Prostate gland (tissue), 2 donors: Measurements from ENCODE around the gene SPEM3. TPM values are rescaled to one million over a fixed set of nuclear protein-coding genes. Genes with fewer than 3 reads are reported as not detected.

ENCODE experiments used
- total RNA-seq, 2 donors: library from RNA; depleted of rRNA; stranded (reverse); fragments of >200 nt; gene quantifications; one replicate each; pipeline ENCODE4 v1.1.0, GENCODE V29; 2016

SPEM3 gene
- total RNA-seq, 2 donors from 2014 or later: 0.09 to 0.11 TPM

Other genes with a start within 250 kb of the SPEM3 start
- 1 to 10 TPM in 1 of 2 donors, under 1 TPM in 1; 0.50 to 9.4 TPM for gene ASGR1, start 249.5 kb upstream of the SPEM3 start, total RNA-seq
- gene DLG4, start 209.0 kb upstream of the SPEM3 start, total RNA-seq: 10 to 100 TPM in 1 of 2 donors, 1 to 10 TPM in 1; 9.3 to 31.6 TPM
- gene ACADVL, start 208.9 kb upstream of the SPEM3 start, total RNA-seq: 100 to 1,000 TPM; 589 to 593 TPM
- 100 to 1,000 TPM in 1 of 2 donors, 10 to 100 TPM in 1; 52.3 to 116 TPM for gene DVL2, start 194.3 kb upstream of the SPEM3 start, total RNA-seq
- gene PHF23, start 189.4 kb upstream of the SPEM3 start, total RNA-seq: 10 to 100 TPM; 41.2 to 92.5 TPM
- gene GABARAP, start 186.4 kb upstream of the SPEM3 start, total RNA-seq: 100 to 1,000 TPM; 493 to 527 TPM
- 100 to 1,000 TPM in 1 of 2 donors, 10 to 100 TPM in 1; 61.2 to 107 TPM for gene CTDNEP1, start 177.1 kb upstream of the SPEM3 start, total RNA-seq
- gene ELP5, start 176.6 kb upstream of the SPEM3 start, total RNA-seq: 10 to 100 TPM; 50.1 to 65.2 TPM
- 10 to 100 TPM; 42.0 to 45.8 TPM for gene CLDN7, start 166.4 kb upstream of the SPEM3 start, total RNA-seq
- gene SLC2A4, start 147.1 kb upstream of the SPEM3 start, total RNA-seq: 10 to 100 TPM; 13.8 to 27.4 TPM
- gene YBX2, start 134.2 kb upstream of the SPEM3 start, total RNA-seq: 10 to 100 TPM in 1 of 2 donors, under 1 TPM in 1; 0.64 to 49.1 TPM
- gene EIF5A, start 121.2 kb upstream of the SPEM3 start, total RNA-seq: 100 to 1,000 TPM; 172 to 195 TPM
- gene GPS2, start 113.5 kb upstream of the SPEM3 start, total RNA-seq: 100 to 1,000 TPM in 1 of 2 donors, 10 to 100 TPM in 1; 88.4 to 140 TPM
- gene NEURL4, start 99.5 kb upstream of the SPEM3 start, total RNA-seq: 10 to 100 TPM; 15.7 to 36.0 TPM
- 1 to 10 TPM; 2.5 to 6.5 TPM for gene ACAP1, start 92.3 kb upstream of the SPEM3 start, total RNA-seq
- gene KCTD11, start 76.7 kb upstream of the SPEM3 start, total RNA-seq: 10 to 100 TPM in 1 of 2 donors, 1 to 10 TPM in 1; 8.9 to 15.2 TPM
- not detected for gene TMEM95, start 73.7 kb upstream of the SPEM3 start, total RNA-seq
- 10 to 100 TPM in 1 of 2 donors, 1 to 10 TPM in 1; 9.9 to 28.4 TPM for gene TNK1, start 47.8 kb upstream of the SPEM3 start, total RNA-seq
- 10 to 100 TPM; 25.8 to 26.4 TPM for gene PLSCR3, start 34.3 kb upstream of the SPEM3 start, total RNA-seq
- gene TMEM256, start 24.8 kb upstream of the SPEM3 start, total RNA-seq: 100 to 1,000 TPM in 1 of 2 donors, 10 to 100 TPM in 1; 63.0 to 192 TPM
- 10 to 100 TPM in 1 of 2 donors, 1 to 10 TPM in 1; 8.6 to 16.2 TPM for gene NLGN2, start 21.0 kb upstream of the SPEM3 start, total RNA-seq
- gene SPEM1, start 8.5 kb upstream of the SPEM3 start, total RNA-seq: 1 to 10 TPM in 1 of 2 donors, not detected in 1; 3.6 TPM
- 1 to 10 TPM in 1 of 2 donors, not detected in 1; 5.3 TPM for gene SPEM2, start 3.2 kb upstream of the SPEM3 start, total RNA-seq
- 10 to 100 TPM in 1 of 2 donors, 1 to 10 TPM in 1; 9.9 to 10.3 TPM for gene TMEM102, start 6.6 kb downstream of the SPEM3 start, total RNA-seq
- 1 to 10 TPM; 1.2 to 4.2 TPM for gene FGF11, start 10.7 kb downstream of the SPEM3 start, total RNA-seq
- 10 to 100 TPM in 1 of 2 donors, 1 to 10 TPM in 1; 6.9 to 10.4 TPM for gene CHRNB1, start 16.2 kb downstream of the SPEM3 start, total RNA-seq
- 10 to 100 TPM; 60.5 to 69.4 TPM for gene ZBTB4, start 50.8 kb downstream of the SPEM3 start, total RNA-seq
- not detected for gene SLC35G6, start 52.6 kb downstream of the SPEM3 start, total RNA-seq
- gene POLR2A, start 55.5 kb downstream of the SPEM3 start, total RNA-seq: 100 to 1,000 TPM in 1 of 2 donors, 10 to 100 TPM in 1; 79.7 to 217 TPM
- gene TNFSF12, start 120.2 kb downstream of the SPEM3 start, total RNA-seq: 10 to 100 TPM; 29.9 to 47.9 TPM
- 10 to 100 TPM; 20.4 to 21.1 TPM for gene TNFSF13, start 129.9 kb downstream of the SPEM3 start, total RNA-seq
- gene SENP3, start 133.1 kb downstream of the SPEM3 start, total RNA-seq: 10 to 100 TPM; 39.6 to 65.7 TPM
- gene CD68, start 150.8 kb downstream of the SPEM3 start, total RNA-seq: 10 to 100 TPM; 12.3 to 17.3 TPM
- gene MPDU1, start 155.0 kb downstream of the SPEM3 start, total RNA-seq: 100 to 1,000 TPM; 101 to 239 TPM
- gene SOX15, start 161.2 kb downstream of the SPEM3 start, total RNA-seq: 10 to 100 TPM in 1 of 2 donors, 1 to 10 TPM in 1; 6.3 to 15.0 TPM
- gene FXR2, start 186.0 kb downstream of the SPEM3 start, total RNA-seq: 10 to 100 TPM; 27.1 to 51.4 TPM
- gene SAT2, start 199.0 kb downstream of the SPEM3 start, total RNA-seq: 100 to 1,000 TPM in 1 of 2 donors, 10 to 100 TPM in 1; 83.3 to 139 TPM
- gene SHBG, start 201.3 kb downstream of the SPEM3 start, total RNA-seq: 1 to 10 TPM in 1 of 2 donors, not detected in 1; 2.1 TPM
- 10 to 100 TPM in 1 of 2 donors, under 1 TPM in 1; 0.82 to 11.7 TPM for gene ATP1B2, start 222.1 kb downstream of the SPEM3 start, total RNA-seq